WI38 (cell line): Measurements from ENCODE around the gene HNRNPA3.

Experiments used
- H3K4me3 ChIP-seq: 2 replicates; pipeline ENCODE4 v1.5.1; 2011; ENCODE audit warnings: low read depth, mild to moderate bottlenecking, control low read depth, low read length
- TF ChIP-seq, protein P1 (sequence below): IDR thresholded peaks from 2 replicates; pipeline ENCODE4 v1.5.1; 2012; ENCODE audit warnings: low read depth, mild to moderate bottlenecking, control low read depth, low read length

The HNRNPA3 gene

DNA sequence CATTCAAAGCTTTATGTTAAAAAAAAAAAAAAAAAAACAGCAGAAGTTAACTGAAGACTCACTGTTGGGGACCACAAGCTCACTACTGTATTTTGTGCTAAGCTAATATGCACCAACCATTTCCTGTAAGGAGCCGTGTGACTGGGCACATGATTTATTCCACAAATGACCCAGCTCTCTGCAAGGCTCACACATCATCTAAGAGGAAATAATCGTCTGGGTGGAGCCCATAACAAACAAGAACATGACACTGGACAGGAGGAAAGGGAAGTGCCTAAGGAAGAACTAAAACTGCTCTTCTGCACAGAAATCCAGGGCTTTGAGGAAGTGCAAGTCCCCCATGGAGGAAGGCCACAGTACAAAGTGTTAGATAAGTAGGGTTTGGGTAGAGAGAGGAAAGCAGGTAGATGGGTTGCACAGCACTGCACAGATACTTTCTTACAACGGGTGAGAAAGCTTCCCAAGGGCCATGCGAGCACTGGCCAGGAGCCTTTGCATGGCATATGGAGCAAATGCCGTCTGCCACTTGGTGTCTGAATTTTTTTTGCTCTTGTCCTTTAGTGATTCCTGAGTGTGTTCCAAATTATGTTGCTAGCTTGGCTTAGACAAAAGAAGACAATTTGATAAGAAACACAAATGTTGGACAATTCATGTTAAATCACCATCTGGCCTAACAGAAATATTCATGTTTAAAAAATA, 27.5 kb downstream of the HNRNPA3 start:
- H3K4me3 ChIP-seq = peak overlapping the region; percentile 10; the same call in 1 of the 2 replicates
- TF ChIP-seq, protein P1, sequence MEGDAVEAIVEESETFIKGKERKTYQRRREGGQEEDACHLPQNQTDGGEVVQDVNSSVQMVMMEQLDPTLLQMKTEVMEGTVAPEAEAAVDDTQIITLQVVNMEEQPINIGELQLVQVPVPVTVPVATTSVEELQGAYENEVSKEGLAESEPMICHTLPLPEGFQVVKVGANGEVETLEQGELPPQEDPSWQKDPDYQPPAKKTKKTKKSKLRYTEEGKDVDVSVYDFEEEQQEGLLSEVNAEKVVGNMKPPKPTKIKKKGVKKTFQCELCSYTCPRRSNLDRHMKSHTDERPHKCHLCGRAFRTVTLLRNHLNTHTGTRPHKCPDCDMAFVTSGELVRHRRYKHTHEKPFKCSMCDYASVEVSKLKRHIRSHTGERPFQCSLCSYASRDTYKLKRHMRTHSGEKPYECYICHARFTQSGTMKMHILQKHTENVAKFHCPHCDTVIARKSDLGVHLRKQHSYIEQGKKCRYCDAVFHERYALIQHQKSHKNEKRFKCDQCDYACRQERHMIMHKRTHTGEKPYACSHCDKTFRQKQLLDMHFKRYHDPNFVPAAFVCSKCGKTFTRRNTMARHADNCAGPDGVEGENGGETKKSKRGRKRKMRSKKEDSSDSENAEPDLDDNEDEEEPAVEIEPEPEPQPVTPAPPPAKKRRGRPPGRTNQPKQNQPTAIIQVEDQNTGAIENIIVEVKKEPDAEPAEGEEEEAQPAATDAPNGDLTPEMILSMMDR = no peak

DNA sequence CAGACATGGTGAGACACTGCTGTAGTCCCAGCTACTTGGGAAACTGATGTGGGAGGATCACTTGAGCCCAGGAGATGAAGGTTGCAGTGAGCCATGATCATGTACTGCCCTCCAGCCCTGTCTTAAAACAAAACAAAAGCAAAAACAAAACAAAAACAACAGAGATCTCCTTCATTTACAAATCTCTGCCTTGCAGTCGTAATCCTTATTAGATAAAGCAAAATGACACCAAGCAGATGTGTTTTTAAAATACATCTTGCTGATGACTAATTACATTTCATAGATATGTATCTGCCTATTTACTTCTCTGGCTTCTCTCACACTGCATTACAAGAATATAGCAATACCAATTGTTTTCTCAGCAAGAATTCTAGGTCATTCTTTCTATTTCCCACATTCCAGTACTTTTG, 29.1 kb downstream of the HNRNPA3 start:
- TF ChIP-seq, protein P1 = no peak
- peak overlapping the region; percentile 38 for H3K4me3 ChIP-seq

DNA sequence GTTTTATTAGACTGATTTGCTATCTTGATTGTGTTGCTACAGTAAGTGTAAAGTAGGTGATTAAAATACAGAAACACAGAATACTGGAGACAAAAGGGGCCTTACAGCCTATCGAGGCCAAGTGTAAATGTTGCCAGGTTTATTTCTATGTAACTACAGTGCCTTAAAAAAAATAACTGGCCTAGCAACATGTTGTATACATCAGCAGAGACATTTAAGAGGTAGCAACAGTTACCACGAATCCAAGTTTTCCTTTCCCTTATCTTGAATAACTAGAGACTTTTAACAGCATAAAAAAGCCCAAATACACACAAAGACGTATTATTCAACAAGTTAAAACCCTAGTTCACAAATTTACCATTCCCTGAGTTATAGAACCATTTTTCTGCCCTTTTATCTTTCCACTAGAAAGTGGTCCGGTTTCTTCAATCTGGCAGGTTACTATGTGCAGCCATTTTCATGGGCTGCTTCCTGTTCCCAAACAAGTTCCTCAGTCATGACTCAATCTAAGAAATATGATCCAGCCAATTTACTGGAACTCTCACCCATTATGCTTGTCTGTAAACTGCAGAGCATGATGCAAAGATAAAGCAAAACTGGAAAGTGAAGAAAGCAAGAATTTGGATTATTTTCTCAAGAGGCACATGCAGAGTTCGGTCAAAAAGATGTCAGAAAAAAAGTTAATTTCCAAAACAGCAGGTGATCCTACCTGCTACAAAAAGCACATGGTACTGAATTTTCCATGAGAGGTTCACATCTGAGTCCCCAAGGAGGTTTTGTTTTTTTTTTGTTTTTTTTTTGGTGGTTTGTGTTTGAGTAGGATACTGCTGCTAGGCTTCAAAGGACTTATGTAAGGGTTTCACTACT, 29.8 kb downstream of the HNRNPA3 start:
- TF ChIP-seq, protein P1 = no peak
- peak overlapping the region; percentile 38 for H3K4me3 ChIP-seq

DNA sequence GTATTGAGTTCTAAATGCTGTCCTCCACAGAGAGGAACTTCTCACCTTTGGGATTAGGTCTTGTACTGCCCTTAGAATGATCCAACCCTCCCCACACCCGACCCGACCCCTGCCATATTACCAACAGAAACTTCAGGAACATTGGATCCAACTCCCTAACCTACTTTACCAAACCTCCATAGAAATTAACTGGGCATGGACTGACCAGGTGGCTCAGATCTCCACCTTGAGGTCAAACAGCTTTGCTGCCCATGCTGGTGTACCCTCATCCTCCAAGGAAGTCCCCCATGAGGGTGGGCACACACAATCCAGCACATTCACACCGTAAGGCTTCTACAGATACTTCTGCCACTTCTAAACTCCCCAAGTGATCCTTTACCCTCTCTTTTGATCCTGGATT, 30.5 kb downstream of the HNRNPA3 start:
- TF ChIP-seq, protein P1 = no peak
- peak overlapping the region; percentile 25 for H3K4me3 ChIP-seq

DNA sequence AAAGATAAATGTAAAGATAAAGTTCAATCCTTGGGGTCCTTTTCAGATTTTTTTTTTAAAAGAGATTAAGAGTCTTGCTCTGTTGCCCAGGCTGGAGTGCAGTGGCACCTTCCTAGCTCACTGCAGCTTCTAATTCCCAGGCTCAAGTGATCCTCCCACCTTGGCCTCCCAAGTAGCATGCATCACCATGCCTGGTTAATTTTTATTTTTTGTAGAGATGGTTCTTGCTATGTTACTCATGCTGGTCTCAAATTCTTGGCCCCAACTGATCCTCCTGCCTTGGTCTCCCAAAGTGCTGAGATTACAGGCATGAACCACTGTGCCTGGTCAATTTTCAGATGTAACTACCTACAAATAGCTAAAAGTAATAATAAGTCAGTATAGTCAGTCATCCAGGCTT, 30.9 kb downstream of the HNRNPA3 start:
- TF ChIP-seq, protein P1 = no peak
- H3K4me3 ChIP-seq = peak overlapping the region; percentile 25; the same call in 1 of the 2 replicates

DNA sequence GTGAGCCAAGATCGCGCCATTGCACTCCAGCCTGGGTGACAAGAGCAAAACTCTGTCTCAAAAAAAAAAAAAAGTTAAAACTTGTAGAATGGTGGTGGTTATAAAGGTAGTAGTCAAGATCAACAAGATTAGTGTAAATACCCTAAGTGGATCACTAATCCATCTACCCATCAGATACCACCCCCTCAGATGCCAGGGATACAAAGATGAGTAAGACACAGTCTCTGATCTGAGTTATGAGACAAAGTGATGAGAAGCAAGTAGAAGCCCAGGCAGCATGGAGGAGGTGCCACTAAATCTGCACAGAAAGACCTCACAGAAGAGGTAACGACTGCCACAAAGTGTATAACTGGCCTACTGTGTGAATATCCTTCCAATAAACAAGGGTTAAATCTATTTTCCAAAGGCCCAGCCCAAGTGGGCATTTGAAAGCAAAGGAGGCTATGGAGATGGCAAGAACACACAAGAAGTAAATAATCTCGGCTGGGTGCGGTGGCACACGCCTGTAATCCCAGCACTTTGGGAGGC, 31.7 kb downstream of the HNRNPA3 start:
- H3K4me3 ChIP-seq = no peak overlapping the region
- TF ChIP-seq, protein P1 = no peak
